HEK293 (cell line): Measurements from ENCODE around the gene PGAM5.

Experiments
- CTCF ChIA-PET: fragments of 350-600 bp; formaldehyde crosslinking; extraction: SDS; loops from one replicate; lab custom pipeline; 2021; ENCODE audit warnings: antibody characterized with exemption; lab: Yijun Ruan, JAX
- POLR2A ChIA-PET: fragments of 300-600 bp; formaldehyde crosslinking; extraction: SDS; loops from one replicate; lab custom pipeline; 2020; ENCODE audit warnings: antibody characterized with exemption, inconsistent platforms; lab: Yijun Ruan, JAX
- H3K27ac ChIP-seq: fragments of 200-500 bp; sonication (Bioruptor generic); 2 replicates; pipeline ENCODE4 v1.5.1; 2014; ENCODE audit warnings: low read depth, low read length, control low read depth, inconsistent platforms; ENCODE audit errors: extremely low read depth
- H3K36me3 ChIP-seq, 2 experiments: fragments of 200-500 bp in 1 of 2; sonication (Bioruptor generic) in 1 of 2; 1 replicate in 1 of 2; 2 replicates in 1 of 2; pipeline ENCODE4 v1.5.1; 2014 to 2017; ENCODE audit warnings: inconsistent platforms in 2 of 2, low read length in 2 of 2; ENCODE audit not compliant: control insufficient read depth in 2 of 2, insufficient read depth in 1 of 2
- H3K4me1 ChIP-seq: fragments of 200-500 bp; sonication (Bioruptor generic); 2 replicates; pipeline ENCODE4 v1.5.1; 2014; ENCODE audit warnings: mild to moderate bottlenecking, low read length, inconsistent platforms; ENCODE audit not compliant: control insufficient read depth, insufficient read depth
- H3K4me3 ChIP-seq: 2 replicates; pipeline ENCODE4 v1.5.1; 2011; ENCODE audit warnings: low read depth, mild to moderate bottlenecking, control low read depth, low read length, moderate library complexity
- H3K9me3 ChIP-seq: fragments of 200-500 bp; sonication (Bioruptor generic); 2 replicates; pipeline ENCODE4 v1.5.1; 2014; ENCODE audit warnings: low read depth, low read length, inconsistent platforms; ENCODE audit not compliant: control insufficient read depth, insufficient read depth
- BCL11B ChIP-seq: fragments of 450-650 bp; formaldehyde crosslinking; IDR thresholded peaks from 2 replicates; pipeline ENCODE4 v1.5.1; 2016; ENCODE audit warnings: low read depth, missing biosample characterization, missing genetic modification characterization
- HOXC10 ChIP-seq: sonication (generic); formaldehyde crosslinking; IDR thresholded peaks from 2 replicates; pipeline ENCODE4 v1.8.1; 2023; ENCODE audit warnings: mild to moderate bottlenecking, missing genetic modification reagents
- KLF1 ChIP-seq: fragments of 450-650 bp; formaldehyde crosslinking; IDR thresholded peaks from 2 replicates; pipeline ENCODE4 v1.5.1; 2016; ENCODE audit warnings: missing biosample characterization, missing genetic modification characterization
- KLF16 ChIP-seq: fragments of 450-650 bp; formaldehyde crosslinking; IDR thresholded peaks from 2 replicates; pipeline ENCODE4 v1.5.1; 2017; ENCODE audit warnings: missing biosample characterization, missing genetic modification characterization
- SETDB1 ChIP-seq: IDR thresholded peaks from one replicate; pipeline ENCODE4 v1.6.1; 2017; ENCODE audit warnings: mild to moderate bottlenecking, low read length, moderate library complexity, mixed read lengths; ENCODE audit not compliant: insufficient read length
- SP2 ChIP-seq: fragments of 450-650 bp; formaldehyde crosslinking; IDR thresholded peaks from 2 replicates; pipeline ENCODE4 v1.5.1; 2016; ENCODE audit warnings: missing biosample characterization, missing genetic modification characterization
- ZBTB26 ChIP-seq: fragments of 450-650 bp; formaldehyde crosslinking; optimal IDR thresholded peaks from 2 replicates; pipeline ENCODE3; 2016; ENCODE audit warnings: missing biosample characterization, mild to moderate bottlenecking, missing genetic modification characterization
- ZBTB48 ChIP-seq: fragments of 450-650 bp; formaldehyde crosslinking; IDR thresholded peaks from 2 replicates; pipeline ENCODE4 v1.5.1; 2016; ENCODE audit warnings: missing biosample characterization, missing genetic modification characterization
- ZNF121 ChIP-seq: fragments of 450-650 bp; formaldehyde crosslinking; IDR thresholded peaks from 2 replicates; pipeline ENCODE4 v1.5.1; 2016; ENCODE audit warnings: missing biosample characterization, missing genetic modification characterization
- ZNF174 ChIP-seq: fragments of 450-650 bp; formaldehyde crosslinking; IDR thresholded peaks from 2 replicates; pipeline ENCODE4 v1.5.0; 2017; ENCODE audit warnings: missing biosample characterization, mild to moderate bottlenecking, missing genetic modification characterization
- ZNF510 ChIP-seq: fragments of 450-650 bp; formaldehyde crosslinking; IDR thresholded peaks from 2 replicates; pipeline ENCODE4 v1.5.1; 2018; ENCODE audit warnings: mild to moderate bottlenecking, missing genetic modification characterization, missing biosample characterization; ENCODE audit not compliant: insufficient replicate concordance
- ZNF530 ChIP-seq: fragments of 450-650 bp; formaldehyde crosslinking; IDR thresholded peaks from 2 replicates; pipeline ENCODE4 v1.5.1; 2016; ENCODE audit warnings: low read depth, missing biosample characterization, missing genetic modification characterization
- ZNF544 ChIP-seq: fragments of 450-650 bp; formaldehyde crosslinking; IDR thresholded peaks from 2 replicates; pipeline ENCODE4 v1.5.0; 2017; ENCODE audit warnings: missing biosample characterization, missing genetic modification characterization
- ZNF560 ChIP-seq: fragments of 450-650 bp; formaldehyde crosslinking; IDR thresholded peaks from 2 replicates; pipeline ENCODE4 v1.5.1; 2017; ENCODE audit warnings: missing biosample characterization, missing genetic modification characterization, borderline replicate concordance
- ZNF600 ChIP-seq: fragments of 450-650 bp; formaldehyde crosslinking; IDR thresholded peaks from 2 replicates; pipeline ENCODE4 v1.5.1; 2016; ENCODE audit warnings: missing biosample characterization, missing genetic modification characterization
- ZNF610 ChIP-seq: fragments of 450-650 bp; formaldehyde crosslinking; IDR thresholded peaks from 2 replicates; pipeline ENCODE4 v1.5.1; 2016; ENCODE audit warnings: missing biosample characterization, missing genetic modification characterization, borderline replicate concordance
- ZNF747 ChIP-seq: fragments of 450-650 bp; formaldehyde crosslinking; IDR thresholded peaks from 2 replicates; pipeline ENCODE4 v1.5.1; 2016; ENCODE audit warnings: missing biosample characterization, missing genetic modification characterization
- ZNF791 ChIP-seq: fragments of 450-650 bp; formaldehyde crosslinking; IDR thresholded peaks from 2 replicates; pipeline ENCODE4 v1.5.1; 2016; ENCODE audit warnings: missing biosample characterization, missing genetic modification characterization
- ZSCAN18 ChIP-seq: fragments of 450-650 bp; formaldehyde crosslinking; IDR thresholded peaks from 2 replicates; pipeline ENCODE4 v1.5.1; 2016; ENCODE audit warnings: missing biosample characterization, missing genetic modification characterization
- TF ChIP-seq, protein P1 (sequence below): fragments of 450-650 bp; formaldehyde crosslinking; IDR thresholded peaks from 2 replicates; pipeline ENCODE4 v1.5.1; 2017; ENCODE audit warnings: missing biosample characterization, missing genetic modification characterization
- TF ChIP-seq, protein P2 (sequence below): fragments of 450-650 bp; formaldehyde crosslinking; IDR thresholded peaks from 2 replicates; pipeline ENCODE4 v1.5.1; 2017; ENCODE audit warnings: missing biosample characterization, mild to moderate bottlenecking, missing genetic modification characterization, moderate library complexity

Gene PGAM5

DNA sequence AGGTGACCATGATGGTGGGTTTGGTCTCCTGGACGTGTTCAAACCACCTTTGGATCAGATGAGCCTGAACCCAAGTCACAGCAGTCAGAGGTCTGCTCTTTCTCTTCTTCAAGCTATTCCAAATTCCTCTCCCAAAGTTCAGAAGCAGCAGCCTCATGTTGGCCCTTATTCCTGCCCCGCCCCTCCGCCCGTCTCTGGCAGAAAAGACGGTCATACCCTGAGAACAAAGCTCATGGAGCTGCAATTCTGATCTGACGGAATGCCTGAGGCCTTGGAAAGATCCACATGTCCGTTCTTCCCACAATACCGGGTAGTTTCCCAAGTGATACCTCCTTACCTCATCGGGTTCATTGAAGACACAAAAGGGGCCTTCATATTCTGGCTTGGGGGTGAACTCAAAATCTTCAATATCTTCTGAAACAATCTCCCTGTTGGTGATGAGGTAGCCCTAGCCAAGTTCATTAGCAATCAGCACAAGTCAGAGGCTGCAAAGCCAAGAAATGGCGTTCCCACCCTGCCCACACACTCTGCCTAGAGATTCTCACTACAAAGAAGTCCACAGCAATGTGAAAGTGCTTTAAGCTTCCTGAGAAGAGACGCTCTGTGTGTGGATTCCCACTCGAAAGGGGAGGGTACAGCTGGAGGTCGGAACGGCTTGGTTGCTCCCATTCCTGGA lies 34.7 kb upstream of the PGAM5 start:
- POLR2A ChIA-PET, result no interaction called here
- Histone ChIP-seq H3K27ac (no peak overlapping the region), H3K4me1 (no peaks in the 10 kb centered on the region), H3K9me3 (no peaks in the 10 kb centered on the region), H3K4me3 (no peak overlapping the region), H3K36me3 (peaks cover 56 to 99% of the 10 kb centered on the region in 2 experiments)
- TF ChIP-seq, protein P1, sequence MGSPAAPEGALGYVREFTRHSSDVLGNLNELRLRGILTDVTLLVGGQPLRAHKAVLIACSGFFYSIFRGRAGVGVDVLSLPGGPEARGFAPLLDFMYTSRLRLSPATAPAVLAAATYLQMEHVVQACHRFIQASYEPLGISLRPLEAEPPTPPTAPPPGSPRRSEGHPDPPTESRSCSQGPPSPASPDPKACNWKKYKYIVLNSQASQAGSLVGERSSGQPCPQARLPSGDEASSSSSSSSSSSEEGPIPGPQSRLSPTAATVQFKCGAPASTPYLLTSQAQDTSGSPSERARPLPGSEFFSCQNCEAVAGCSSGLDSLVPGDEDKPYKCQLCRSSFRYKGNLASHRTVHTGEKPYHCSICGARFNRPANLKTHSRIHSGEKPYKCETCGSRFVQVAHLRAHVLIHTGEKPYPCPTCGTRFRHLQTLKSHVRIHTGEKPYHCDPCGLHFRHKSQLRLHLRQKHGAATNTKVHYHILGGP (tag by site-specific recombination), result no peak
- TF ChIP-seq HOXC10 (CRISPR knock-in tag) (no peak), KLF1 (tag by site-specific recombination) (peak; percentile 87), ZNF560 (tag by site-specific recombination) (no peak)
- CTCF ChIA-PET, result interaction anchor here (0.6 to 1.2 kb wide), 2 partner anchors 37 to 54 kb away, joined by 6 to 7 read pairs; no protein-coding TSS in a partner anchor

GRCh38 chr12:132677492-132677891 lies 33.1 kb upstream of the PGAM5 start:
- no peak overlapping the region for H3K27ac ChIP-seq
- CTCF ChIA-PET, result interaction anchor here (0.6 kb wide), 1 partner anchor 244 kb away, joined by 3 read pairs; no protein-coding TSS in a partner anchor
- TF ChIP-seq ZNF510 (tag by site-specific recombination) (peak; percentile 93), ZNF544 (tag by site-specific recombination) (no peak)
- no peak overlapping the region for H3K4me3 ChIP-seq
- no peaks in the 10 kb centered on the region for H3K9me3 ChIP-seq
- H3K4me1 ChIP-seq, result no peaks in the 10 kb centered on the region
- POLR2A ChIA-PET, result no interaction called here
- H3K36me3 ChIP-seq, result peaks cover 50 to 86% of the 10 kb centered on the region in 2 experiments

- ChIA-PET POLR2A (no interaction called here), CTCF (interaction anchor here (0.9 kb wide), 1 partner anchor 13 kb away, joined by 6 read pairs; no protein-coding TSS in a partner anchor)
- no peak overlapping the region for H3K27ac ChIP-seq
- no peak for TF ChIP-seq ZNF121
- no peak for TF ChIP-seq ZNF174 (tag by site-specific recombination)
- peak; percentile 37; the same call in 1 of the 2 replicates for TF ChIP-seq ZBTB48 (tag by site-specific recombination)
- no peak for TF ChIP-seq BCL11B (tag by site-specific recombination)
- TF ChIP-seq ZBTB26 (tag by site-specific recombination), result no peak
- no peak for TF ChIP-seq ZNF791 (tag by site-specific recombination)
- TF ChIP-seq, protein P2, sequence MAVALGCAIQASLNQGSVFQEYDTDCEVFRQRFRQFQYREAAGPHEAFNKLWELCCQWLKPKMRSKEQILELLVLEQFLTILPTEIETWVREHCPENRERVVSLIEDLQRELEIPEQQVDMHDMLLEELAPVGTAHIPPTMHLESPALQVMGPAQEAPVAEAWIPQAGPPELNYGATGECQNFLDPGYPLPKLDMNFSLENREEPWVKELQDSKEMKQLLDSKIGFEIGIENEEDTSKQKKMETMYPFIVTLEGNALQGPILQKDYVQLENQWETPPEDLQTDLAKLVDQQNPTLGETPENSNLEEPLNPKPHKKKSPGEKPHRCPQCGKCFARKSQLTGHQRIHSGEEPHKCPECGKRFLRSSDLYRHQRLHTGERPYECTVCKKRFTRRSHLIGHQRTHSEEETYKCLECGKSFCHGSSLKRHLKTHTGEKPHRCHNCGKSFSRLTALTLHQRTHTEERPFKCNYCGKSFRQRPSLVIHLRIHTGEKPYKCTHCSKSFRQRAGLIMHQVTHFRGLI (tag by site-specific recombination), result no peak
- peak; percentile 84 for TF ChIP-seq ZNF600
- no peak for TF ChIP-seq ZSCAN18 (tag by site-specific recombination)
- no peak for TF ChIP-seq ZNF747 (tag by site-specific recombination)
- no peak for TF ChIP-seq SETDB1
- no peak for TF ChIP-seq ZNF530 (tag by site-specific recombination)
- TF ChIP-seq ZNF610 (tag by site-specific recombination), result no peak
- TF ChIP-seq SP2, result no peak
- no peak for TF ChIP-seq KLF16
- no peak overlapping the region for H3K4me3 ChIP-seq
- H3K9me3 ChIP-seq, result no peaks in the 10 kb centered on the region
- H3K36me3 ChIP-seq, result peaks cover 17 to 28% of the 10 kb centered on the region in 2 experiments; a peak in 2 of 3 replicates
- H3K4me1 ChIP-seq, result 0 out of 2 replicates have a peak, but pooled peaks cover 3% of the 10 kb centered on the region
Measured at GRCh38 chr12:132685400-132685799, 25.2 kb upstream of the PGAM5 start.
